Measurements from ENCODE around the gene PRKAG3. TPM values are rescaled to one million over a fixed set of nuclear protein-coding genes. Genes with fewer than 3 reads are reported as not detected.

Gene PRKAG3
- total RNA-seq, 1 donor from 2014 or later: 0.14 TPM

DNA sequence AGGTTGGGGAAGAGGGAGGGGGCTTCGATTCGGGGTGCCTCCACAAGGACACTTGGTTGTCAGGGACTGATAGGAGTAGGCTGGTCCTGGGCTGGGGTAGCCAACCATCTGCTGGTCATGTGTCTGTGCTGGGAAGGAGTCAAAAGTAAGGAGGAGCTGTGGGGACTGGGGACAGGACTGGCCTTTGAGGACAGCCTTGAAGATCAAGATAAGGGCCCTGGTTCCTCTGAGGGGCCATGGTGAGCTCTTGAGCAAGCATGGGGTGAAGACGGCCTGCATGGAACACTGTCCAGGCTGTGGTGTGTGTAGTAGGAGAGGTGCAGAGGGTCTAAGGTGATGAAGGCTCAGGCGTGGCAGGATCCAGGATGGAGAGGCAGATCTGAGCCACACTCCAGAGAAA, 47.9 kb downstream of the PRKAG3 start:
- Histone ChIP-seq H3K4me3 (peak overlapping the region; percentile 80), H3K9me3 (replicated peaks) (peaks cover 8% of the 10 kb centered on the region), H3K4me1 (peaks cover 31% of the 10 kb centered on the region), H3K27ac (replicated peaks) (peak overlapping the region; percentile 84), H3K27me3 (ENCODE audit: low read depth) (peaks cover 2% of the 10 kb centered on the region), H3K36me3 (peaks cover 6% of the 10 kb centered on the region)
- DNase-seq: no peak
- intact Hi-C loops (cut with micrococcal nuclease): no loop called here
- TF ChIP-seq, protein P1, sequence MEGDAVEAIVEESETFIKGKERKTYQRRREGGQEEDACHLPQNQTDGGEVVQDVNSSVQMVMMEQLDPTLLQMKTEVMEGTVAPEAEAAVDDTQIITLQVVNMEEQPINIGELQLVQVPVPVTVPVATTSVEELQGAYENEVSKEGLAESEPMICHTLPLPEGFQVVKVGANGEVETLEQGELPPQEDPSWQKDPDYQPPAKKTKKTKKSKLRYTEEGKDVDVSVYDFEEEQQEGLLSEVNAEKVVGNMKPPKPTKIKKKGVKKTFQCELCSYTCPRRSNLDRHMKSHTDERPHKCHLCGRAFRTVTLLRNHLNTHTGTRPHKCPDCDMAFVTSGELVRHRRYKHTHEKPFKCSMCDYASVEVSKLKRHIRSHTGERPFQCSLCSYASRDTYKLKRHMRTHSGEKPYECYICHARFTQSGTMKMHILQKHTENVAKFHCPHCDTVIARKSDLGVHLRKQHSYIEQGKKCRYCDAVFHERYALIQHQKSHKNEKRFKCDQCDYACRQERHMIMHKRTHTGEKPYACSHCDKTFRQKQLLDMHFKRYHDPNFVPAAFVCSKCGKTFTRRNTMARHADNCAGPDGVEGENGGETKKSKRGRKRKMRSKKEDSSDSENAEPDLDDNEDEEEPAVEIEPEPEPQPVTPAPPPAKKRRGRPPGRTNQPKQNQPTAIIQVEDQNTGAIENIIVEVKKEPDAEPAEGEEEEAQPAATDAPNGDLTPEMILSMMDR (IDR thresholded peaks at IDR 0.05; ENCODE audit: borderline replicate concordance): no peak

DNA sequence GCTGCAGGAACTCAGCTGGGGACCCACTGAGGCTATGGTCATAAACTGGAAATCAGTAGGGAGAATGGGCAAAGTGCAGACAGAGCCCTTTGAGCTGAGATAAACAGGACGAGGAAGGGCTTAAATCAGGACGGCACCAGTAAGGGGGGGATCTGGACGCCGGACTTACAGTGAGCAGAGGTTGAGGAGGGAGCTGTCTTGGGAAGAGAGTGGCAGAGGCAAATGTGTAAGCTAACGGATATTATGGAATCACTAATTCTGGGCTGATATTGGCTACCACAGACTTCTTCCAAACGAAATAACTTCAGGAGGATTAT, 49.1 kb downstream of the PRKAG3 start:
- intact Hi-C loops (cut with micrococcal nuclease): no loop called here
- H3K36me3 ChIP-seq: no peaks in the 10 kb centered on the region
- no peak for DNase-seq
- peaks cover 31% of the 10 kb centered on the region for H3K4me1 ChIP-seq
- peaks cover 2% of the 10 kb centered on the region for H3K27me3 ChIP-seq (ENCODE audit: low read depth)
- TF ChIP-seq, protein P1 (IDR thresholded peaks at IDR 0.05; ENCODE audit: borderline replicate concordance): no peak
- H3K27ac ChIP-seq (replicated peaks): peak overlapping the region; percentile 84
- peaks cover 1% of the 10 kb centered on the region for H3K9me3 ChIP-seq (replicated peaks)
- H3K4me3 ChIP-seq: peak overlapping the region; percentile 80

DNA sequence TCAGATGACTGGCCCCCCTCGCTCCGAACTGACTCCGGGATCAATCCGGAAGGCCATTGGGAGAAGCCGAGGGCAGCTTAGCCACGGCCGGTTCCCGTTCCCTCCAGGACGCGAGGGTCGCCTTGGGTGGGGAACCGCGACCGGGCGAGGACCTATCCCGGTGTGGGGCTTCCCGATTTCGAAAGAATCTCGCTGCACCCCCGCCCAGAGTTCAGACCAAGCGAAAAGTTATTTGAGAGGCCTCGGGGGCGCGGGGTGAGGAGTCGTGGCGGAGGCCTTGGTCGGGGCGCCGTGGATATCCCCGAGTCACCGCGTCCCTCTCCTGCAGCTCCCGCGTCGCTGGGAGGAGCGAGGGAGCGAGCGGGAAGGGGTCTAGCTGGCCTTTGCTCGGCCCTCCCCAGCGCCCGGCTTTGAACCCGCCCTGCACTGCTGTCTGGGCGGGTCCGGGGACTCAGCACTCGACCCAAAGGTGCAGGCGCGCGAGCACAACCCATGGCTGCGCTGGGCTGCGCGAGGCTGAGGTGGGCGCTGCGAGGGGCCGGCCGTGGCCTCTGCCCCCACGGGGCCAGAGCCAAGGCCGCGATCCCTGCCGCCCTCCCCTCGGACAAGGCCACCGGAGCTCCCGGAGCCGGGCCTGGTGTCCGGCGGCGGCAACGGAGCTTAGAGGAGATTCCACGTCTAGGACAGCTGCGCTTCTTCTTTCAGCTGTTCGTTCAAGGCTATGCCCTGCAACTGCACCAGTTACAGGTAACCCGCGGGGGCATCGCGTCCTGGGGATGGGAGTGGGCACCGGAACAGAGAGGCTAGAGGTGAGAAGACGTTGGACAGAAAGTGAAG, 49.7 kb downstream of the PRKAG3 start, which contains the start of gene CYP27A1:
Gene CYP27A1, plus strand, starts transcription at position 457 of the 837 bp plus-strand sequence. Its CDS starts 36 bp downstream, at position 493.
- peak; percentile 60 for DNase-seq
- peak within 1 kb of the TSS; percentile 84 for H3K27ac ChIP-seq (replicated peaks)
- peaks cover 31% of the 10 kb centered on the region for H3K4me1 ChIP-seq
- H3K9me3 ChIP-seq (replicated peaks): peaks cover 7% of the 10 kb centered on the region
- H3K27me3 ChIP-seq (ENCODE audit: low read depth): peaks cover 2% of the 10 kb centered on the region
- TF ChIP-seq, protein P1 (IDR thresholded peaks at IDR 0.05; ENCODE audit: borderline replicate concordance): no peak
- H3K4me3 ChIP-seq: peak within 1 kb of the TSS; percentile 80
- intact Hi-C loops (cut with micrococcal nuclease): no loop called here
- no peaks in the 10 kb centered on the region for H3K36me3 ChIP-seq

DNA sequence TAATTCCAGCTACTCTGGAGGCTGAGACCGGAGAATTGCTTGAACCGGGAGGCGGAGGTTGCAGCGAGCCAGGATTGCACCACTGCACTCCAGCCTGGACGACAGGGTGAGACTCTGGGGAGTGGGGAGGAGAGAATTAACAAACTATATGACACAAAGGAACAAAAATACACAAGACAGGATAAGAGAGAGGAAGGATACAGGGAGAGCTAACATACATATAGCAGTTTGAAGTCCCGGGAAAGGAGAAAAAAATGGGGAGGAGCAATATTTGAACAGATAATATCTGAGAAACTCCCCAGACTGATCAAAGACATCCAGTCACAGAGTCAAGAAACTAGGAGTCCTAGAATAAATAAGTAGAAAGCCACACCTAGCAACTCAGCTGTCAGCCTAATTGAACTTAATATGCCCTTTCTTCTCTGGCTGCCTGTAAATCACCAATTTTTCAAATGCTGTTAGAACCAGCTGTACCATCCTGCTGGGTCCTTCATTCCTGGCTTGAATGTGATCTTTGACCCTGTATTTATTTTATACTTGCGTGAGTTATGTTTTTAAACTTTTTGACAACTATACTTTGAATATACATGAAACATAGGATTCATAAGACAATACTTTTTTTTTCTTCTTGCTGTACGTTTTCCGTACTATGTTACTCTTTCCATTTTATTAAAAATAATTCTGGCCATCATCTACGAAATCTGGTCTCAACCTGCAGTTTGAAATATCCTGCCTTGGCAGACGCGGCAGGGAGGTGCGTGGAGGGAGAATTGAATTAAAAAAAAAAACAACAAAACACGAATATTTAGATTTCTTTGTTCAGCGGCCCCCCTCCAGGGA, 50.5 kb downstream of the PRKAG3 start:
- Histone ChIP-seq H3K27ac (replicated peaks) (peak overlapping the region; percentile 84), H3K4me1 (peaks cover 31% of the 10 kb centered on the region), H3K36me3 (no peaks in the 10 kb centered on the region), H3K27me3 (ENCODE audit: low read depth) (peaks cover 2% of the 10 kb centered on the region), H3K4me3 (peak overlapping the region; percentile 80), H3K9me3 (replicated peaks) (peaks cover 12% of the 10 kb centered on the region)
- TF ChIP-seq, protein P1 (IDR thresholded peaks at IDR 0.05; ENCODE audit: borderline replicate concordance): no peak
- DNase-seq: no peak
- intact Hi-C loops (cut with micrococcal nuclease): no loop called here

DNA sequence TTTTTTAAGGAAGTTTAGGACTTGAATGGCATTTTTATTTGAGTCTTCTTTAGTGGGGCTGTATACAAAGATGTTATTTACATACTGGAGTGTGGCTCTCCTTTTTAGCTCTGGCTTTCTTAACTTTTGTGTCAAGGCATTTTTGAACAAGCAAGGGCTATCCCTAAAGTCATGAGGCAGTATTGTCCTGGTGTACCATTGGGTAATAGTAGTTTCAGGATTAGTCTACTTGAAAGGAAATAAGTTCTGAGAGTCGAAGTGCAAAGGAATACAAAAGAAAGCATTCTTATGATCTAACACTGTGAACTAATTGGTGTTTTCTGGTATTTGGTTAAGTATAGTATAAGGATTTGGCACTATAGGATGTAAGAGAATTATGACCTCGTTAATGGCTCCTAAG, 51.6 kb downstream of the PRKAG3 start:
- no peak overlapping the region for H3K4me3 ChIP-seq
- H3K27me3 ChIP-seq (ENCODE audit: low read depth): peaks cover 2% of the 10 kb centered on the region
- H3K36me3 ChIP-seq: no peaks in the 10 kb centered on the region
- H3K9me3 ChIP-seq (replicated peaks): peaks cover 12% of the 10 kb centered on the region
- intact Hi-C loops (cut with micrococcal nuclease): no loop called here
- TF ChIP-seq, protein P1 (IDR thresholded peaks at IDR 0.05; ENCODE audit: borderline replicate concordance): no peak
- H3K4me1 ChIP-seq: peaks cover 31% of the 10 kb centered on the region
- DNase-seq: no peak
- no peak overlapping the region for H3K27ac ChIP-seq (replicated peaks)

All from left ventricle myocardium inferior (tissue), 1 donor.